Breast epithelium (tissue), 3 donors: ENCODE results near the gene SF3A1.

Experiments used
- POLR2A ChIP-seq: fragments of 450-650 bp; IDR thresholded peaks from one replicate; pipeline ENCODE4 v1.6.1; 2016; ENCODE audit warnings: antibody characterized with exemption, mild to moderate bottlenecking, moderate library complexity
- POLR2AphosphoS5 ChIP-seq, 3 donors: sonication (generic); formaldehyde crosslinking; IDR thresholded peaks; one replicate each; pipeline ENCODE4 v1.6.1; 2017; ENCODE audit warnings: antibody characterized with exemption in 3 of 3
- TF ChIP-seq, protein P1 (sequence below), 3 donors: fragments of 450-650 bp; IDR thresholded peaks; one replicate each; pipeline ENCODE4 v1.5.1; 2016 to 2017; ENCODE audit warnings: antibody characterized with exemption in 3 of 3, mild to moderate bottlenecking in 3 of 3, moderate library complexity in 3 of 3

- TF ChIP-seq, protein P1, sequence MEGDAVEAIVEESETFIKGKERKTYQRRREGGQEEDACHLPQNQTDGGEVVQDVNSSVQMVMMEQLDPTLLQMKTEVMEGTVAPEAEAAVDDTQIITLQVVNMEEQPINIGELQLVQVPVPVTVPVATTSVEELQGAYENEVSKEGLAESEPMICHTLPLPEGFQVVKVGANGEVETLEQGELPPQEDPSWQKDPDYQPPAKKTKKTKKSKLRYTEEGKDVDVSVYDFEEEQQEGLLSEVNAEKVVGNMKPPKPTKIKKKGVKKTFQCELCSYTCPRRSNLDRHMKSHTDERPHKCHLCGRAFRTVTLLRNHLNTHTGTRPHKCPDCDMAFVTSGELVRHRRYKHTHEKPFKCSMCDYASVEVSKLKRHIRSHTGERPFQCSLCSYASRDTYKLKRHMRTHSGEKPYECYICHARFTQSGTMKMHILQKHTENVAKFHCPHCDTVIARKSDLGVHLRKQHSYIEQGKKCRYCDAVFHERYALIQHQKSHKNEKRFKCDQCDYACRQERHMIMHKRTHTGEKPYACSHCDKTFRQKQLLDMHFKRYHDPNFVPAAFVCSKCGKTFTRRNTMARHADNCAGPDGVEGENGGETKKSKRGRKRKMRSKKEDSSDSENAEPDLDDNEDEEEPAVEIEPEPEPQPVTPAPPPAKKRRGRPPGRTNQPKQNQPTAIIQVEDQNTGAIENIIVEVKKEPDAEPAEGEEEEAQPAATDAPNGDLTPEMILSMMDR (IDR thresholded peaks at IDR 0.05), result no peak
- no peak for TF ChIP-seq POLR2A
- no peak for TF ChIP-seq POLR2AphosphoS5 (IDR thresholded peaks at IDR 0.05)
These were observed 35.2 kb downstream of the SF3A1 start for GRCh38 chr22:30321461-30321860.
